IPS-NIHi7 (cell line): Measurements from ENCODE around the gene KLHL30.

Experiments
- DNase-seq: peaks from one replicate; pipeline ENCODE4 v3.0.0; 2012; ENCODE audit warnings: mixed read lengths; ENCODE audit errors: extremely low spot score

Gene KLHL30

GRCh38 chr2:238174701-238175100, 36.2 kb downstream of the KLHL30 start:
- DNase-seq, result no peak

GRCh38 chr2:238176613-238177012, 38.1 kb downstream of the KLHL30 start:
- DNase-seq, result no peak

- no peak for DNase-seq
Observed at GRCh38 chr2:238180554-238180953, 42.1 kb downstream of the KLHL30 start.

GRCh38 chr2:238182362-238182761, 43.9 kb downstream of the KLHL30 start:
- DNase-seq, result no peak

- no peak for DNase-seq
Observed at GRCh38 chr2:238183821-238184220, 45.4 kb downstream of the KLHL30 start.

GRCh38 chr2:238187618-238188548, 49.4 kb downstream of the KLHL30 start:
- no peak for DNase-seq

- no peak for DNase-seq
Observed at GRCh38 chr2:238190445-238190844, 52.0 kb downstream of the KLHL30 start.
